ENCODE data around the gene YY1. TPM values are rescaled to one million over a fixed set of nuclear protein-coding genes. Genes with fewer than 3 reads are reported as not detected.
"Not testable (repeated sequence)": the region's sequence is repeated elsewhere in the genome, so short reads cannot be mapped to it uniquely, and the experiment has no call there.

The YY1 gene
- total RNA-seq, 2 donors from 2014 or later, result 57.4 to 70.1 TPM

GRCh38 chr14:100290607-100291304 is 51.8 kb downstream of the YY1 start:
- DNase-seq (peak in 1 of 2 donors; percentile 22), ATAC-seq (no peak)
- intact Hi-C loops (cut with DNase I, micrococcal nuclease), result no loop called here

- intact Hi-C loops (cut with DNase I, micrococcal nuclease), result no loop called here
- peak in 1 of 2 donors; percentile 15 for DNase-seq
- ATAC-seq, result no peak
These were observed 52.5 kb downstream of the YY1 start for GRCh38 chr14:100291305-100292075.

- no peak for ATAC-seq
- DNase-seq, result peak in 1 of 2 donors; percentile 14
- intact Hi-C loops (cut with DNase I, micrococcal nuclease), result no loop called here
These were observed 53.4 kb downstream of the YY1 start for GRCh38 chr14:100292301-100292775.

GRCh38 chr14:100292776-100293461 is 54.0 kb downstream of the YY1 start:
- DNase-seq (peak in 1 of 2 donors; percentile 19), ATAC-seq (no peak)
- intact Hi-C loops (cut with DNase I, micrococcal nuclease), result no loop called here

- intact Hi-C loops (cut with DNase I, micrococcal nuclease), result no loop called here
- no peak for ATAC-seq
- peak in 1 of 2 donors; percentile 8 for DNase-seq
These were observed 54.7 kb downstream of the YY1 start for GRCh38 chr14:100293497-100294212.

- peak in 1 of 2 donors; percentile 15 for DNase-seq
- intact Hi-C loops (cut with DNase I, micrococcal nuclease), result no loop called here
These were observed 55.4 kb downstream of the YY1 start for GRCh38 chr14:100294213-100294962.

GRCh38 chr14:100294963-100295330 is 56.0 kb downstream of the YY1 start:
- ATAC-seq (no peak), DNase-seq (peak in 1 of 2 donors; percentile 10)
- intact Hi-C loops (cut with DNase I, micrococcal nuclease), result no loop called here

More at GRCh38 chr14:100294213-100294962, 55.4 kb downstream of the YY1 start:
- no peak for ATAC-seq

GRCh38 chr14:100295376-100296105 is 56.6 kb downstream of the YY1 start:
- DNase-seq (peak in 1 of 2 donors; percentile 14), ATAC-seq (no peak)
- intact Hi-C loops (cut with DNase I, micrococcal nuclease), result no loop called here

GRCh38 chr14:100296106-100296651 is 57.2 kb downstream of the YY1 start:
- ATAC-seq (no peak), DNase-seq (no peak)
- intact Hi-C loops (cut with DNase I, micrococcal nuclease), result no loop called here

- intact Hi-C loops (cut with DNase I, micrococcal nuclease), result not testable (repeated sequence)
These were observed 57.8 kb downstream of the YY1 start for GRCh38 chr14:100296729-100297128.

GRCh38 chr14:100297320-100298300 is 58.7 kb downstream of the YY1 start:
- intact Hi-C loops (cut with DNase I, micrococcal nuclease), result no loop called here
- peak; percentile 58 to 85 for DNase-seq
- ATAC-seq, result peak; percentile 57

More at GRCh38 chr14:100296729-100297128, 57.8 kb downstream of the YY1 start:
- DNase-seq, ATAC-seq: not testable (repeated sequence)

GRCh38 chr14:100298551-100299237 is 59.8 kb downstream of the YY1 start:
- intact Hi-C loops (cut with DNase I, micrococcal nuclease), result no loop called here
- ATAC-seq, result no peak
- no peak for DNase-seq

- intact Hi-C loops (cut with DNase I, micrococcal nuclease), result no loop called here
- DNase-seq (no peak), ATAC-seq (no peak)
These were observed 60.3 kb downstream of the YY1 start for GRCh38 chr14:100299238-100299560.

- intact Hi-C loops (cut with DNase I, micrococcal nuclease), result no loop called here
- DNase-seq (no peak), ATAC-seq (no peak)
These were observed 63.7 kb downstream of the YY1 start for GRCh38 chr14:100302616-100303015.

- no peak for DNase-seq
- no peak for ATAC-seq
- intact Hi-C loops (cut with DNase I, micrococcal nuclease), result no loop called here
These were observed 64.2 kb downstream of the YY1 start for GRCh38 chr14:100303179-100303578.

- DNase-seq (no peak), ATAC-seq (no peak)
- intact Hi-C loops (cut with DNase I, micrococcal nuclease), result no loop called here
These were observed 65.0 kb downstream of the YY1 start for GRCh38 chr14:100303925-100304324.
